ENCODE measurements around the gene SYT9. TPM values are rescaled to one million over a fixed set of nuclear protein-coding genes. Genes with fewer than 3 reads are reported as not detected.

Gene SYT9
- total and polyA plus RNA-seq, 9 of the 15 experiments (the other 6 are each of a cell fraction or from before 2014, with no cell fraction given), result 0.01 TPM; not detected in 8

GRCh38 chr11:7493670-7494069 is 242.0 kb downstream of the SYT9 start:
- no peaks in the 10 kb centered on the region for H3K36me3 ChIP-seq (ENCODE audit: control insufficient read depth, insufficient read depth, low read length)
- CTCF ChIA-PET (ENCODE audit: low intra/inter-chr PET ratio), result no interaction called here
- POLR2A ChIA-PET, result no interaction called here
- no peak overlapping the region for H3K4me3 ChIP-seq
- TF ChIP-seq NEUROD1 (IDR thresholded peaks at IDR 0.05; ENCODE audit: borderline replicate concordance, low read depth, low read length, partially characterized antibody) (no peak), MGA (IDR thresholded peaks at IDR 0.05) (no peak), NFIX (CRISPR knock-in tag; IDR thresholded peaks at IDR 0.05; ENCODE audit: low read depth) (peak; percentile 94), TBP (optimal IDR thresholded peaks at IDR 0.05; ENCODE audit: low read depth, low read length) (no peak), NFIC (IDR thresholded peaks at IDR 0.05) (peak; percentile 94)
- H3K4me1 ChIP-seq (replicated peaks in 1 of 2; ENCODE audit: control insufficient read depth in 2 of 2, insufficient read depth in 2 of 2, low read length in 2 of 2), result peaks cover 0 to 3% of the 10 kb centered on the region in 2 experiments; a peak in 2 of 5 replicates
- DNase-seq (ENCODE audit: extremely low read depth in 1 of 4, low spot score in 3 of 4) (no peak), FAIRE-seq (no peak), ATAC-seq (no peak)
- no peak overlapping the region for H3K9ac ChIP-seq (ENCODE audit: insufficient read depth in 1 of 2, low read depth in 2 of 2, low read length in 2 of 2)
- 9% methylated on average over 2 of the region's 2 CpGs for WGBS (ENCODE audit: insufficient coverage, low coverage, missing lambda C conversion rate)
- no peaks in the 10 kb centered on the region for H3K9me3 ChIP-seq (replicated peaks; ENCODE audit: control insufficient read depth, insufficient read depth, low read depth, low read length)
- in situ Hi-C loops (cut with MboI), result no loop called here
- intact Hi-C loops (cut with micrococcal nuclease), result no loop called here
- no peak overlapping the region for H3K4me2 ChIP-seq (ENCODE audit: insufficient read depth, low read length)
- no peaks in the 10 kb centered on the region; the same call in 1 of the 2 replicates for H4K20me1 ChIP-seq (replicated peaks; ENCODE audit: control insufficient read depth, insufficient read depth, low read length)
- H2AFZ ChIP-seq (ENCODE audit: low read depth, low read length), result no peak overlapping the region
- BruUV-seq (replicated peaks), result no TSS peak
- H3K79me2 ChIP-seq (ENCODE audit: control insufficient read depth, insufficient read depth, low read length), result no peaks in the 10 kb centered on the region
- H3K27me3 ChIP-seq (ENCODE audit: control insufficient read depth in 2 of 2, insufficient read depth in 2 of 2, low read length in 2 of 2), result peaks cover 0 to 6% of the 10 kb centered on the region in 2 experiments; a peak in 2 of 5 replicates
- no peak overlapping the region for H3K27ac ChIP-seq (ENCODE audit: extremely low read depth, low read depth, low read length)
- no peaks in the 10 kb centered on the region for H3K9me1 ChIP-seq (ENCODE audit: control insufficient read depth, insufficient read depth, low read length)
